ENCODE results near the gene SFXN3. TPM values are rescaled to one million over a fixed set of nuclear protein-coding genes. Genes with fewer than 3 reads are reported as not detected.

SFXN3 gene
- total RNA-seq, 4 donors from 2014 or later, result 26.9 to 131 (median 101) TPM

- TF ChIP-seq, protein P1, sequence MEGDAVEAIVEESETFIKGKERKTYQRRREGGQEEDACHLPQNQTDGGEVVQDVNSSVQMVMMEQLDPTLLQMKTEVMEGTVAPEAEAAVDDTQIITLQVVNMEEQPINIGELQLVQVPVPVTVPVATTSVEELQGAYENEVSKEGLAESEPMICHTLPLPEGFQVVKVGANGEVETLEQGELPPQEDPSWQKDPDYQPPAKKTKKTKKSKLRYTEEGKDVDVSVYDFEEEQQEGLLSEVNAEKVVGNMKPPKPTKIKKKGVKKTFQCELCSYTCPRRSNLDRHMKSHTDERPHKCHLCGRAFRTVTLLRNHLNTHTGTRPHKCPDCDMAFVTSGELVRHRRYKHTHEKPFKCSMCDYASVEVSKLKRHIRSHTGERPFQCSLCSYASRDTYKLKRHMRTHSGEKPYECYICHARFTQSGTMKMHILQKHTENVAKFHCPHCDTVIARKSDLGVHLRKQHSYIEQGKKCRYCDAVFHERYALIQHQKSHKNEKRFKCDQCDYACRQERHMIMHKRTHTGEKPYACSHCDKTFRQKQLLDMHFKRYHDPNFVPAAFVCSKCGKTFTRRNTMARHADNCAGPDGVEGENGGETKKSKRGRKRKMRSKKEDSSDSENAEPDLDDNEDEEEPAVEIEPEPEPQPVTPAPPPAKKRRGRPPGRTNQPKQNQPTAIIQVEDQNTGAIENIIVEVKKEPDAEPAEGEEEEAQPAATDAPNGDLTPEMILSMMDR (IDR thresholded peaks at IDR 0.05; ENCODE audit: low read depth), result no peak
Measured at GRCh38 chr10:101035916-101036702, 5.1 kb downstream of the SFXN3 start.

DNA sequence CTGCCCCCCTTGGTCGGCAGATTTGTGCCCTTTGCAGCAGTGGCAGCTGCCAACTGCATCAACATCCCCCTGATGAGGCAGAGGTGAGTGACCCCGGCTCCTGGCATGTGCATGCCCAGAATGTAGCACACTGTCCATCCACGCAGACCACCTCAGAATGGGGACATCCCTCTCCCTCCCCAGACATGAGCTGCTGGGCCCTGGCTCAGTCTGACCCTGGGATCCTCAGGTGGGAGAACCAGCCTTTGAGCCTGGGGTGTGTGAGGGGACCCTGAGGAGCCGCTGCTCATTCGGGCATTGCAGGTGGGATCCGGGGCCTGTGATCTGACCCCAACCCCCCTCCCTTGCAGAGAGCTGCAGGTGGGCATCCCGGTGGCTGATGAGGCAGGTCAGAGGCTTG, 5.7 kb downstream of the SFXN3 start:
- TF ChIP-seq, protein P1 (IDR thresholded peaks at IDR 0.05; ENCODE audit: low read depth), result no peak

- TF ChIP-seq, protein P1 (IDR thresholded peaks at IDR 0.05; ENCODE audit: low read depth), result no peak
Measured at GRCh38 chr10:101038484-101038883, 7.5 kb downstream of the SFXN3 start.

DNA sequence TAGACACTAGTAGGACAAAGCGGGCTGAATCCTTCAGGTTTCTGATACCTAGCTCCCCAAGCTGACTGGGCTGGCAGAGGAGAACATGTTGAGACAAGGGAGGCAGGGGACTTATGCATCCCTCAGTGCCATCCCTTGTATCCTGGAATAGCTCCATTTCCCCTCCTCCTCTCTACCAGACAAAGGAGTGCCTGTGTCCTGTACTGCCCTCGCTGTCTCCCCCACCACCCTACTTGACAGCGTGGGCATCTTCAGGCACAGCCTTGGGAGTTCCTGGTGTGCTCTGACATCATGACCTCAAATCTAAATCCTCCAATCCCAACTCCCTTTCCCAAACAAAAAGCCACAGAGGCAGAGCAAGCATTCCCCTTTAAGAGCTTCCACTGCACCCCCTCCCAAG, 9.0 kb downstream of the SFXN3 start:
- TF ChIP-seq, protein P1 (IDR thresholded peaks at IDR 0.05; ENCODE audit: low read depth), result no peak

DNA sequence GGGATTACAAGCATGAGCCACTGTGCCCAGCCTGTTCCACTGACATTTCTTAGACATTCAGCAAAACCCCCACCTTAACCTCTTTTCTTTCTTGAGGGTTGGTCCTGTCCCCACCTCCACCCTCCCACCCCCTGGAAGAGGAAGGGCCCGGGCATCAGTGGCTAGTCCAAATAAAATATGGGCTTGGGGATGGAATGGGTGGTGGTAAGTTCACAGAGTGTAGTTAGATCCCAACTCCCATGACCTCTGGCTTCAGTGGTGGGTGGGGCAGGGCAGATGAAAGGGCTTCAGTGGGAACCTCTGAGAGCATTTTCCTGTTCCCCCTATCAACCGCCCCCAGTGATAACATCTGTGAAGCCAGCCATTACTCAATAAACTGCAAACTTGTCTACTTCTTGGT, 9.8 kb downstream of the SFXN3 start:
- TF ChIP-seq, protein P1 (IDR thresholded peaks at IDR 0.05; ENCODE audit: low read depth), result no peak

- TF ChIP-seq, protein P1 (IDR thresholded peaks at IDR 0.05; ENCODE audit: low read depth), result no peak
Measured at GRCh38 chr10:101041252-101041761, 10.3 kb downstream of the SFXN3 start.

- TF ChIP-seq, protein P1 (IDR thresholded peaks at IDR 0.05; ENCODE audit: low read depth), result no peak
Measured at GRCh38 chr10:101042118-101042517, 11.1 kb downstream of the SFXN3 start.

Data from subcutaneous adipose tissue (tissue), 4 donors.